ENCODE results near the gene MBD6.

The MBD6 gene

GRCh38 chr12:57531836-57532235, 9.2 kb downstream of the MBD6 start:
- DNase-seq (ENCODE audit: low read depth in 1 of 2, low spot score in 1 of 2): no peak
- no peak for TF ChIP-seq JUND (IDR thresholded peaks at IDR 0.05; ENCODE audit: low read depth)
- in situ Hi-C loops (cut with HindIII; ENCODE audit: low pct_unique_long_range_greater_than_20kb, low sequenced_read_pairs): no loop called here

DNA sequence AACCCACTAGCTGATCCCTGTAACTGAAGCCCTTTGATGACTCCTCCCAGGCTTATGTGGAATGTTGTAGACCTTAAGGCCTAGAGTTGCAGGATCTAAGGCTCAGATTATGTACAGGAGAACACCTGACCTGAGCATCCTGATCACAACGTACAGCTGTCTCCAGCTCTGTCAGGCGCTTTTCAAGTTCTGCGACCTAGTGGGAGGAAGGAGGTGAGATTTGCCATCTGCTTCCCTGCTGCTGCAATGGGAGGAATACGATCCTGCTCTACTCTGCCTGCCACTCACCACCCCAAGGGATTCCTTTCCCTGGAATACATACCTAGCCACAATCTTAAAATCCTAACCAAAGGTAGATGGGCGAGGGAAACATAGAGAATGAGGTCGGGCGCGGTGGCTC, 10.5 kb downstream of the MBD6 start:
- in situ Hi-C loops (cut with HindIII; ENCODE audit: low pct_unique_long_range_greater_than_20kb, low sequenced_read_pairs): no loop called here
- no peak for DNase-seq (ENCODE audit: low read depth in 1 of 2, low spot score in 1 of 2)
- no peak for TF ChIP-seq JUND (IDR thresholded peaks at IDR 0.05; ENCODE audit: low read depth)

- DNase-seq (ENCODE audit: low read depth in 1 of 2, low spot score in 1 of 2): no peak
- in situ Hi-C loops (cut with HindIII; ENCODE audit: low pct_unique_long_range_greater_than_20kb, low sequenced_read_pairs): no loop called here
- no peak for TF ChIP-seq JUND (IDR thresholded peaks at IDR 0.05; ENCODE audit: low read depth)
Observed at GRCh38 chr12:57534250-57534649, 11.6 kb downstream of the MBD6 start.

DNA sequence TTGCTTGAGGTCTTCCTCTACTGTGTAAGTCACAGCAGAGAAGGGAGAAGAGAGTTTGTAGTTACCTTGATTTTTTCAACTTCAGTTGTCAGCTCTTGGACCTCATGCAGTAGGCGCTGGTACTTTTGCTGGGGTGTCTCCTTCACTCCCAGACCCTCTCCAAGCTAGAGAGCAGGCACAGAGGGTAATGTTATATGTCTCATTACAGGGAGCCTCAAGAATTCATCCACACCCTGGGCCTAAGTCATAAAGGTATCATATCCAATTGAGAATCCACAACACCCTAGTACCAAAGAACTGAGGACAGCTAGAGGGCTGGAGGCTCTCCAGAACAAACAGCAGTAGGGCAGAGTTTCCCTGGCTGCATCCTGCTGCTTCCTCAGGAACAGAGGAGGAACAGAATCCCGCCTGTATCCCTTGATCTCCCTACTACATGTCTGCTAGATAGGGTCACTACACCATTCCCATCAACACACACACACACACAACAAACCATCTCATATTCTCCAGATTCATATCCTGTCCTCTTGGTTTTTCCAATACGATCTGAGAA, 12.4 kb downstream of the MBD6 start:
- no peak for DNase-seq (ENCODE audit: low read depth in 1 of 2, low spot score in 1 of 2)
- no peak for TF ChIP-seq JUND (IDR thresholded peaks at IDR 0.05; ENCODE audit: low read depth)
- in situ Hi-C loops (cut with HindIII; ENCODE audit: low pct_unique_long_range_greater_than_20kb, low sequenced_read_pairs): no loop called here

DNA sequence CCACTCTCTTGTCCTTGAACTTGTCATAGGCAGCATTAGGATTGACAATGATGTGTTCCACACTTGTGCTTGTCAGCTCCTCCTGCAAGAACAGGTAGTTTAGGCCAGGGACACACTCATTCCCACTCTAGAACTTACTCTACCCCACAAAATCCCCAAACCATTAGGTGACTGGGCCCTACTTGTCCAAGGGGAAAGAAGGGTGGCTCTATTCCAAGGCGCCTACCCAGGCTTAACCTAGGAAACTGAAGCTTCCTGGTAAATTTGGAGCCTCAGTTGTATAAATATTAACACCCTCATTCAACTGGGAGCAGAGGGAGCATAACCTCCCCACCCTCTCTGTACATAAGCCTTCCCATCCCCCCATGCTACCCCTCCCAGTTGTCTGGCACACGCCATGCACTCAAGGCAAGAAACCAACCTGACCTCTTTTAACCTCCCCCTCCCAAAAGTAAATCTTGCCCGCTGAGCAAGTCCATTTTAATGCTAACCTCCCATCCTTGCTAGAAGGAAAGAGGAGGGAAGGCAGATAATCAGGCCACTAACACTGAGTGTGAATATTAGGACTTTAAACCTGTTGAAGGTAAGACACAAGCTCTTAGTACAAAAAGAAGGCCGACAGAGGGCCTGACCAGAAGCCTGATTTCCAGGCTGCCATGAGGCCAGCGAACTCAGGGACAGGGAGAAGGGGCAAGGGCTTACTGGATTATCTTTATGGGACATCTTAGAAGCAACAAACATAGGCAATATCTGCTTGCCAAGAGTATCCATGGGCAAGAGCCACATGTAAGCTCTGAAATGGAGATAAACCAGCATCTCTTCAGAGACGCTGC, 13.4 kb downstream of the MBD6 start:
- in situ Hi-C loops (cut with HindIII; ENCODE audit: low pct_unique_long_range_greater_than_20kb, low sequenced_read_pairs): no loop called here
- TF ChIP-seq JUND (IDR thresholded peaks at IDR 0.05; ENCODE audit: low read depth): no peak
- DNase-seq (ENCODE audit: low read depth in 1 of 2, low spot score in 1 of 2): no peak

GRCh38 chr12:57536597-57536942, 13.9 kb downstream of the MBD6 start:
- no peak for DNase-seq (ENCODE audit: low read depth in 1 of 2, low spot score in 1 of 2)
- in situ Hi-C loops (cut with HindIII; ENCODE audit: low pct_unique_long_range_greater_than_20kb, low sequenced_read_pairs): no loop called here
- no peak for TF ChIP-seq JUND (IDR thresholded peaks at IDR 0.05; ENCODE audit: low read depth)

GRCh38 chr12:57539134-57539768, 16.6 kb downstream of the MBD6 start:
- DNase-seq (ENCODE audit: low read depth in 1 of 2, low spot score in 1 of 2): no peak
- TF ChIP-seq JUND (IDR thresholded peaks at IDR 0.05; ENCODE audit: low read depth): no peak
- in situ Hi-C loops (cut with HindIII; ENCODE audit: low pct_unique_long_range_greater_than_20kb, low sequenced_read_pairs): no loop called here

GRCh38 chr12:57541001-57541400, 18.4 kb downstream of the MBD6 start:
- in situ Hi-C loops (cut with HindIII; ENCODE audit: low pct_unique_long_range_greater_than_20kb, low sequenced_read_pairs): no loop called here
- no peak for TF ChIP-seq JUND (IDR thresholded peaks at IDR 0.05; ENCODE audit: low read depth)
- DNase-seq (ENCODE audit: low read depth in 1 of 2, low spot score in 1 of 2): no peak

- DNase-seq (ENCODE audit: low read depth in 1 of 2, low spot score in 1 of 2): no peak
- no peak for TF ChIP-seq JUND (IDR thresholded peaks at IDR 0.05; ENCODE audit: low read depth)
- in situ Hi-C loops (cut with HindIII; ENCODE audit: low pct_unique_long_range_greater_than_20kb, low sequenced_read_pairs): no loop called here
Observed at GRCh38 chr12:57541717-57542116, 19.1 kb downstream of the MBD6 start.

DNA sequence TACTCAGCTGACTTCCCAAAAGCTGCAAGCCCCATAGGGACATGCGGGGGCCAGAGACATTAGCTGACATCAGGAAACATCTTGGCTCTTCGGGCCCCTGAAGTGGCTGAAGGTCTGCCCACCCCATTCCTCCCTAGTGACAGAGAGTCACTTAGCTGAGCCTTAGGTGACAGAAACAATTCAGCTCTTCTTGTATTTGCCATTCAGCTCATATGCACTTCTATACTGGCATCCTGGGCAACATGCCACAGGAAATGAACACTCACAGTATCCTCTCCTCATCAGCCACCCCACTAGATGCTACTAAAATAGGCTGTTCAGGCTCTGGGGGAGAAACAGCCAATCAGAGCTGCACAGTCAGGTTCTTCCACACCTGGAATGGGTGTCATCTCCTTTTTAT, 21.0 kb downstream of the MBD6 start:
- TF ChIP-seq JUND (IDR thresholded peaks at IDR 0.05; ENCODE audit: low read depth): no peak
- in situ Hi-C loops (cut with HindIII; ENCODE audit: low pct_unique_long_range_greater_than_20kb, low sequenced_read_pairs): no loop called here
- no peak for DNase-seq (ENCODE audit: low read depth in 1 of 2, low spot score in 1 of 2)

- no peak for TF ChIP-seq JUND (IDR thresholded peaks at IDR 0.05; ENCODE audit: low read depth)
- in situ Hi-C loops (cut with HindIII; ENCODE audit: low pct_unique_long_range_greater_than_20kb, low sequenced_read_pairs): no loop called here
- DNase-seq (ENCODE audit: low read depth in 1 of 2, low spot score in 1 of 2): peak in 1 of 2 experiments; percentile 28
Observed at GRCh38 chr12:57545809-57546437, 23.3 kb downstream of the MBD6 start.

DNA sequence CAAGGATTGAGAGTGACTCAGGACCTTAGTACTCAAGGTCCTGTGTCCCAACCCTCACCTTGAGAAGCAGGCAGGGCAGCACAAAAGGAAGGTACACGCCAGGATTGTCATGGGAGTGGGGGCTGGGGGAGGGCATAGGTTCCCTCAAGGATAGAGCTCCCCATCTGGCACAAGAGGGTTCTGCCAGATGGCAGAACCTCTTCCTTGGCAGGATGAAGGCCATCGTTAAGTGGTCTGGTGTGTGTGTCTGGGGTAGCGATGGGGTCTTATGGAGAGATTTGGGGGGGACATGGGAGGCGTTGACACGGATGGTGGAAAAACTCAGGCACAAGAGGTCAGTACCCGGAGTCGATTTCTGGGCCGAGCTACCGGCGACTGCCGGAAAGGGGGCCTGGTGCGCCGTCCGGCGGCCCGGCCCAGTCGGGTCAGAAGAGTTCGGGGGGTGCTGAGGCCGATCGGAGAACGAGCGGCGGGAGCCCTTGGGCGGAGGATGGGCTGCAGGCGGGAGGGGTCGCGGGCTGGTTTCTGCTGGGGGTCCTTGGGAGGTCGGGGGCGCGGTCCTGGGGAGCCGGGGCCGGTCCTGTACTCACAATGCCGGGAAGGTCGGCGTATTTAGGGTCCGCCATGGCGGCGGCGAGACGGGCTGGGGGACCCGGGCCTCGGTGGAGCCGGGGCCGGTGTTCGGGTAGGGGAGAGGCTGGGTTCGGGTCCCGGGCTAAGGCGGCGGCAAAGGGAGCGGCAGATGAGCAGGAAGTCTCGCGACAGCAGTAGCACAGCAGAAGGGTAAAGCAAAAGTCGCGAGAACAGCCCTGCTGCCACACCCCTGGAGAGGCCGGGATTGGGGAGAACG, 24.0 kb downstream of the MBD6 start, which contains the start of gene DCTN2:
DCTN2 (minus strand) TSS at position 755 of the 850 bp plus-strand sequence; CDS start at position 626, 129 bp downstream.
- DNase-seq (ENCODE audit: low read depth in 1 of 2, low spot score in 1 of 2): peak; percentile 99
- TF ChIP-seq JUND (IDR thresholded peaks at IDR 0.05; ENCODE audit: low read depth): no peak
- in situ Hi-C loops (cut with HindIII; ENCODE audit: low pct_unique_long_range_greater_than_20kb, low sequenced_read_pairs): no loop called here

Data from T47D (cell line).